ENCODE measurements around the gene RPS6KA1.
"Not testable (repeated sequence)": the region's sequence is repeated elsewhere in the genome, so short reads cannot be mapped to it uniquely, and the experiment has no call there.

RPS6KA1 gene

GRCh38 chr1:26585471-26585870, 55.9 kb downstream of the RPS6KA1 start:
- in situ Hi-C loops (cut with HindIII; ENCODE audit: low sequenced_read_pairs), result no loop called here

GRCh38 chr1:26593385-26593784, 63.8 kb downstream of the RPS6KA1 start:
- in situ Hi-C loops (cut with HindIII; ENCODE audit: low sequenced_read_pairs), result loop anchor here (5.0 kb wide), 1 partner anchor 56 kb away; no protein-coding TSS in a partner anchor

GRCh38 chr1:26594593-26594992, 65.0 kb downstream of the RPS6KA1 start:
- in situ Hi-C loops (cut with HindIII; ENCODE audit: low sequenced_read_pairs), result loop anchor here (5.0 kb wide), 1 partner anchor 57 kb away; no protein-coding TSS in a partner anchor

- in situ Hi-C loops (cut with HindIII; ENCODE audit: low sequenced_read_pairs), result no loop called here
Observed at GRCh38 chr1:26597629-26598039, 68.1 kb downstream of the RPS6KA1 start.

GRCh38 chr1:26598890-26599289, 69.3 kb downstream of the RPS6KA1 start:
- in situ Hi-C loops (cut with HindIII; ENCODE audit: low sequenced_read_pairs), result no loop called here

GRCh38 chr1:26602378-26602959, 72.9 kb downstream of the RPS6KA1 start:
- in situ Hi-C loops (cut with HindIII; ENCODE audit: low sequenced_read_pairs), result loop anchor here (5.0 to 10.0 kb wide), 2 partner anchors 185 to 282 kb away; partner anchors contain the start of gene PIGV

- in situ Hi-C loops (cut with HindIII; ENCODE audit: low sequenced_read_pairs), result loop anchor here (5.0 to 10.0 kb wide), 2 partner anchors 183 to 281 kb away; partner anchors contain the start of gene PIGV
Observed at GRCh38 chr1:26603856-26604255, 74.3 kb downstream of the RPS6KA1 start.

- in situ Hi-C loops (cut with HindIII; ENCODE audit: low sequenced_read_pairs), result loop anchor here (10.0 kb wide), 1 partner anchor 278 kb away; no protein-coding TSS in a partner anchor
Observed at GRCh38 chr1:26607186-26607585, 77.6 kb downstream of the RPS6KA1 start.

GRCh38 chr1:26608895-26609294, 79.3 kb downstream of the RPS6KA1 start:
- in situ Hi-C loops (cut with HindIII; ENCODE audit: low sequenced_read_pairs), result loop anchor here (10.0 kb wide), 1 partner anchor 276 kb away; no protein-coding TSS in a partner anchor

- in situ Hi-C loops (cut with HindIII; ENCODE audit: low sequenced_read_pairs), result no loop called here
Observed at GRCh38 chr1:26610781-26611180, 81.2 kb downstream of the RPS6KA1 start.

- in situ Hi-C loops (cut with HindIII; ENCODE audit: low sequenced_read_pairs), result not testable (repeated sequence)
Observed at GRCh38 chr1:26612627-26613026, 83.1 kb downstream of the RPS6KA1 start.

- in situ Hi-C loops (cut with HindIII; ENCODE audit: low sequenced_read_pairs), result no loop called here
Observed at GRCh38 chr1:26614655-26615411, 85.3 kb downstream of the RPS6KA1 start.

GRCh38 chr1:26616881-26617280, 87.3 kb downstream of the RPS6KA1 start:
- in situ Hi-C loops (cut with HindIII; ENCODE audit: low sequenced_read_pairs), result no loop called here

- in situ Hi-C loops (cut with HindIII; ENCODE audit: low sequenced_read_pairs), result no loop called here
Observed at GRCh38 chr1:26618561-26618960, 89.0 kb downstream of the RPS6KA1 start.

Data from endothelial cell of hepatic sinusoid (primary cell).